GM23248 (cell line): ENCODE data around the gene IFT20.

ENCODE experiments used
- EZH2 ChIP-seq: fragments of 200-600 bp; sonication (generic); IDR thresholded peaks from 2 replicates; pipeline ENCODE4 v1.6.1; 2018; ENCODE audit warnings: antibody characterized with exemption, mild to moderate bottlenecking; ENCODE audit not compliant: insufficient read depth, poor library complexity, severe bottlenecking
- EZH2phosphoT487 ChIP-seq: fragments of 200-600 bp; sonication (generic); IDR thresholded peaks from 2 replicates; pipeline ENCODE4 v1.6.1; 2018; ENCODE audit warnings: antibody characterized with exemption, moderate library complexity, mild to moderate bottlenecking, low read depth; ENCODE audit not compliant: insufficient read depth

DNA sequence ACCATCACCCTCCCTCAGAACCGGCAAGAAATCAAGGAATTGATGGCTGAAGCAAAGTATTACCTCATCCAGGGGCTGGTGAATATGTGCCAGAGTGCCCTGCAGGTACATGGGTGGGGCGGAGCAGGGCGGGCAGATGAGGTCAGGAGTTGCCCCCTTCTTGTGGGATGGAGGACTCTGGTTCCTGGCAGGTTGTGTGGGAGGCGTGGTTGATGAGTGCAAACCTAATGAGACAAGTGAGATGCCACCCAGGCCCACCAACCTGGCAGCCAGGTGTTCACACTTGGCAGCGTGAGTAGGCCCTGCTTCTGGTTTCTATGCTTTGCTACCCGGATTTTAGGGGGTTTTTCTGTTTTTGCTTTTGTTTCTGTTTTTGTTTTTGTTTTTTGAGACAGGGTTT is 5.1 kb upstream of the IFT20 start:
- no peak for TF ChIP-seq EZH2
- TF ChIP-seq EZH2phosphoT487, result no peak
